NCI-H1436 treated with DMSO at 0.1 percent for 48 hours (cell line): Measurements from ENCODE around the gene PCDHAC2.

Experiments
- DNase-seq: peaks from one replicate; lab custom pipeline; 2025; lab: John Stamatoyannopoulos, UW

Gene PCDHAC2

GRCh38 chr5:140966293-140967225 is at the start of gene PCDHAC2:
TSS of gene PCDHAC2 (plus strand) at chr5:140966476. CDS start at chr5:140966767, 291 bp downstream.
- DNase-seq: no peak

- DNase-seq: no peak
These were observed 42.7 kb upstream of the PCDHAC2 start for GRCh38 chr5:140923601-140924000.

GRCh38 chr5:140925806-140926442 is 40.4 kb upstream of the PCDHAC2 start, which contains the start of gene PCDHAC1:
TSS of gene PCDHAC1 (plus strand) at chr5:140926299. CDS start at chr5:140926893, 594 bp downstream.
- DNase-seq: no peak

- DNase-seq: no peak
These were observed 39.6 kb upstream of the PCDHAC2 start for GRCh38 chr5:140926443-140927227.

GRCh38 chr5:140927228-140927573 is 39.1 kb upstream of the PCDHAC2 start:
- DNase-seq: no peak

- no peak for DNase-seq
These were observed 31.2 kb upstream of the PCDHAC2 start for GRCh38 chr5:140934964-140935606.

- DNase-seq: no peak
These were observed 19.7 kb upstream of the PCDHAC2 start for GRCh38 chr5:140946578-140946977.

GRCh38 chr5:140951636-140952035 is 14.6 kb upstream of the PCDHAC2 start:
- no peak for DNase-seq

- no peak for DNase-seq
These were observed 13.0 kb upstream of the PCDHAC2 start for GRCh38 chr5:140953234-140953633.

- DNase-seq: no peak
These were observed 4.1 kb upstream of the PCDHAC2 start for GRCh38 chr5:140962190-140962589.

- DNase-seq: no peak
These were observed 1.9 kb upstream of the PCDHAC2 start for GRCh38 chr5:140964356-140964755.

- DNase-seq: no peak
These were observed 377 bp upstream of the PCDHAC2 start for GRCh38 chr5:140965905-140966292.

GRCh38 chr5:140967226-140967893 is 1.1 kb downstream of the PCDHAC2 start:
- DNase-seq: no peak

- no peak for DNase-seq
These were observed 3.6 kb downstream of the PCDHAC2 start for GRCh38 chr5:140969880-140970279.

GRCh38 chr5:140973550-140973949 is 7.3 kb downstream of the PCDHAC2 start:
- DNase-seq: no peak

- no peak for DNase-seq
These were observed 10.7 kb downstream of the PCDHAC2 start for GRCh38 chr5:140977003-140977402.

- DNase-seq: no peak
These were observed 12.0 kb downstream of the PCDHAC2 start for GRCh38 chr5:140978260-140978659.

- DNase-seq: no peak
These were observed 12.7 kb downstream of the PCDHAC2 start for GRCh38 chr5:140978983-140979382.

- DNase-seq: no peak
These were observed 15.9 kb downstream of the PCDHAC2 start for GRCh38 chr5:140982083-140982716.

- no peak for DNase-seq
These were observed 19.8 kb downstream of the PCDHAC2 start for GRCh38 chr5:140986117-140986521.

GRCh38 chr5:140988100-140988499 is 21.8 kb downstream of the PCDHAC2 start:
- DNase-seq: no peak
